ENCODE measurements around the gene TBCD.
A peak's percentile ranks its signal among the peaks of the same experiment; 100 is the strongest.

TBCD gene

GRCh38 chr17:82909322-82909904, 157.5 kb downstream of the TBCD start:
- DNase-seq: no peak

GRCh38 chr17:82910041-82910481, 158.2 kb downstream of the TBCD start:
- no peak for DNase-seq

- no peak for DNase-seq
These were observed 158.9 kb downstream of the TBCD start for GRCh38 chr17:82910770-82911169.

GRCh38 chr17:82911822-82912221, 160.0 kb downstream of the TBCD start:
- no peak for DNase-seq

GRCh38 chr17:82912484-82913089, 160.7 kb downstream of the TBCD start:
- no peak for DNase-seq

- DNase-seq: no peak
These were observed 161.6 kb downstream of the TBCD start for GRCh38 chr17:82913304-82914043.

GRCh38 chr17:82914375-82914774, 162.5 kb downstream of the TBCD start:
- DNase-seq: no peak

- no peak for DNase-seq
These were observed 163.3 kb downstream of the TBCD start for GRCh38 chr17:82915010-82915756.

GRCh38 chr17:82915757-82916027, 163.8 kb downstream of the TBCD start:
- DNase-seq: no peak

- DNase-seq: no peak
These were observed 166.0 kb downstream of the TBCD start for GRCh38 chr17:82917699-82918345.

- no peak for DNase-seq
These were observed 166.6 kb downstream of the TBCD start for GRCh38 chr17:82918508-82918907.

GRCh38 chr17:82920150-82920549, 168.3 kb downstream of the TBCD start:
- peak; percentile 27 for DNase-seq

GRCh38 chr17:82920715-82921114, 168.8 kb downstream of the TBCD start:
- no peak for DNase-seq

GRCh38 chr17:82921426-82921825, 169.6 kb downstream of the TBCD start:
- DNase-seq: no peak

- no peak for DNase-seq
These were observed 170.8 kb downstream of the TBCD start for GRCh38 chr17:82922646-82923045.

GRCh38 chr17:82923366-82924113, 171.7 kb downstream of the TBCD start:
- no peak for DNase-seq

- DNase-seq: no peak
These were observed 172.3 kb downstream of the TBCD start for GRCh38 chr17:82924214-82924613.

GRCh38 chr17:82924812-82925211, 172.9 kb downstream of the TBCD start:
- no peak for DNase-seq

GRCh38 chr17:82925336-82925735, 173.5 kb downstream of the TBCD start:
- no peak for DNase-seq

- DNase-seq: no peak
These were observed 174.2 kb downstream of the TBCD start for GRCh38 chr17:82926081-82926480.

GRCh38 chr17:82926716-82927115, 174.9 kb downstream of the TBCD start:
- DNase-seq: no peak

- DNase-seq: no peak
These were observed 175.4 kb downstream of the TBCD start for GRCh38 chr17:82927311-82927660.

Measured in midbrain (tissue), 1 donor.